ENCODE data around the gene AATK.
"Not testable (repeated sequence)": the region's sequence is repeated elsewhere in the genome, so short reads cannot be mapped to it uniquely, and the experiment has no call there.

AATK gene

GRCh38 chr17:81083125-81083765 lies 82.8 kb downstream of the AATK start:
- DNase-seq = no peak

DNA sequence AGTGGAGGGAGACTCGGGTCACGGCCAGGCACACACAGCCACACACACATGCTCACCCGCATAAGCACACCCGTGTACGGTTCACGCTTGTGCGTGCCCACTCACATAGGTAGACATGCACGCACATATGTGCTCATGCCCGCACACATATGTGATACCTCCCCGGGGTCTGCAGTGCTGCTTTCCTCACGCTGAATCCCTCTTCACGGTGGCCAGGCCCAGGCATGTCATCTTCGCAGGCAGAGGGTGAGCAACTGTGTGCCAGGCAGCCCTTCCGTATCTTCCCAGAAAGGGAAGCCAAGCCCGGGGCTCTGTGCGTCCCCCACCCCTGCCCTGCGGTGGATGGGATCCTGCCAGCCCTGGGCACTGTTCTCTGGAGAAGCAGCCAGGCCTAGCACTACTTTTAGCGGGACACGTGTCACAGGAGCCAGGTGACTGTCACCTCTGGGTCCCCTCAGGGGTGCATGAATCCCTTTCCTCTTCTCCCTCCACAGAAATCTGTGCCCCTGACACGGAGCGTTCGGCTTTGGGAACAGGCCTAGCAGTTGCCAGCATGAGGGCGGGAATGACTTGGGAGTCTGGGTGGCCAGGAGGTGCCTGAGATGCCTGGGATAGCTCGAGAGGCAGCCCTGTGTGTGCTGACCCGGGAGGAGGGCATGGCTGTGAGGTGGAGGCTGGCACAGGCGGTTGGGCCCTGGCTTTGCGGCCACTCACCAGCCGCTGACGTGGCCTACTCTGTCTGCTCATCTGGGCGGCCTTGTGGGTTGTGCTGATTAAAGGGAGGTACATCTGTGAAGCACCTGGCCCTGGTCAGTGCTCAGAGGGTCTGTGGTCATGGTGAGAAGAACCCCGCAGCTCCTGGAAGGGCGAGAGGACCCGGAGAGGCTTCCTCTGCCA lies 83.6 kb downstream of the AATK start:
- no peak for DNase-seq

GRCh38 chr17:81081222-81082176 lies 84.5 kb downstream of the AATK start:
- no peak for DNase-seq

DNA sequence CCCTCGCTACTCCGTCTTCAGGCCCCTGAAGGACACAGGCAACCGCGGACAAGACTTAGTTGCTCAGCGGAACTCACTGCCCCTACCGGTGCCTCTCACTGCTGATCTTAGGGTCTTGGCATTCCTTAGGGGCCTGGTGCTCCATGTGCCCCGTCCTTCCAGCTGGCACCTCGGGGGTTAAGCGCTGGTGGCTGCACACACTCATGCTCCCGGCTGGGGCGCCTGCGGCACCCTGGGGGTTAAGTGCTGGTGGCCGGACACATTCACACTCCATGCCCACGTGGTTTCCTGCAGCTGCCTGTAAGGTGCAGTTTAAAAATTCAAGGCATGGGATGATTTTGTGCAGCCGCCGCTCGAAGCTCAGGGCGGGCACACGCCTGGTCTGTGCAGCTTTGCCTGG lies 86.0 kb downstream of the AATK start:
- DNase-seq = no peak

- DNase-seq = not testable (repeated sequence)
Observed at GRCh38 chr17:81078026-81078913, 87.8 kb downstream of the AATK start.

- DNase-seq = no peak
Observed at GRCh38 chr17:81076141-81076679, 89.8 kb downstream of the AATK start.

GRCh38 chr17:81075307-81075706 lies 90.7 kb downstream of the AATK start:
- DNase-seq = no peak

DNA sequence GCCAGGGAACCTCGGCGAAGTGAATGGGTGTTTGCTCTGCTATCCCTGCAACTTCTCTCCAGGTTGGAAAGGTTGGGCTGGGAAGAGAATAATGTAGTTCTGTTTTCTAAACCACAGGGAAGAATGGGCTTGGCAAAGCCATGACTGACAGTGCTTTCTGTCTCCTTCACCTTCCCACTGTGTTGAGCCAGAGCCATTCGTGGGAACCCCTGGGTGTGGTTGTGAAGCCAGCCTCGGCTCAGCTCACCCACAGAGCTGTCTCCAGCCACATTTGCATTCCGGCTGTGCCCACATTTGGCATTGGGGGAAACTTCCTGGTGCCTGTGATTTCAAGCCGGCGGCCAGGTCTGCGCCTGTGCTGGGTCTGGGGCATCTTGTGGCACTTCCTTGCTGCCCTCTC lies 91.1 kb downstream of the AATK start:
- no peak for DNase-seq

DNA sequence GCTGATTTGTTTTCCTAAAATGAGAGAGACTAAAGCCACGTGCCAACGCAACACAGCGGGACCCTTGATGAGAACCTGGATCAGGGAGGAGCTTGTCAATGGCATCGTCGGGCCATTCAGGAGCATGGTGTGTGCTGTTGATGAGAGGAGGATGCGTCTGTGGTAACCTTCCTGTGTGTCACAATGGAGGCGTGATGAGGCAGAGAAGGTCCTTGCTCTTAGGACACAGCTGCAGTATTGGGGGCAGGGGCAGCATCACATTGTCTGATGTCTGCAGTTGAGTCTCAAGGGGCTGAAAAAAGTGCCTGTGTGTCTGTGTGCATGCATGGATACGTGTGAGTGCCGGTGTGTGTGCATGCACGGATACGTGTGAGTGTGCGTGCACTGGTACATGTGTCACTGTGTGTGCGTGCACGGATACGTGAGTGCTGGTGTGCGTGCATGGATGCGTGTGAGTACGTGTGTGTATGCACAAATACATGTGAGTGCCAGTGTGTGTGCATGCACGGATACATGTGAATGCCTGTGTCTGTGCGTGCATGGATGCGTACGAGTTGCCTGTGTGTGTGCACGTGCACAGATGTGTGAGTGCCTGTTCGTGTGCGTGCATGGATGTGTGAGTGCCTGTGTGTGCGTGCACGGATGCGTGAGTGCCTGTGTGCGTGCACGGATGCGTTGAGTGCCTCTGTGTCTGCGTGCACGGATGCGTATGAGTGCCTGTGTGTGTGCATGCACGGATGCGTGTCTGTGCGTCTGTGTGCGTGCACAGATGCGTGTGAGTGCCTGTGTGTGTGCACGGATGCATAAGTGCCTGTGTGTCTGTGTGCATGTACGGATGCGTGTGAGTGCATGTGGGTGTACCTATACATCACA lies 91.8 kb downstream of the AATK start:
- no peak for DNase-seq

GRCh38 chr17:81071761-81072741 lies 94.0 kb downstream of the AATK start:
- no peak for DNase-seq

GRCh38 chr17:81070541-81071246 lies 95.3 kb downstream of the AATK start:
- no peak for DNase-seq

- no peak for DNase-seq
Observed at GRCh38 chr17:81069135-81069645, 96.8 kb downstream of the AATK start.

DNA sequence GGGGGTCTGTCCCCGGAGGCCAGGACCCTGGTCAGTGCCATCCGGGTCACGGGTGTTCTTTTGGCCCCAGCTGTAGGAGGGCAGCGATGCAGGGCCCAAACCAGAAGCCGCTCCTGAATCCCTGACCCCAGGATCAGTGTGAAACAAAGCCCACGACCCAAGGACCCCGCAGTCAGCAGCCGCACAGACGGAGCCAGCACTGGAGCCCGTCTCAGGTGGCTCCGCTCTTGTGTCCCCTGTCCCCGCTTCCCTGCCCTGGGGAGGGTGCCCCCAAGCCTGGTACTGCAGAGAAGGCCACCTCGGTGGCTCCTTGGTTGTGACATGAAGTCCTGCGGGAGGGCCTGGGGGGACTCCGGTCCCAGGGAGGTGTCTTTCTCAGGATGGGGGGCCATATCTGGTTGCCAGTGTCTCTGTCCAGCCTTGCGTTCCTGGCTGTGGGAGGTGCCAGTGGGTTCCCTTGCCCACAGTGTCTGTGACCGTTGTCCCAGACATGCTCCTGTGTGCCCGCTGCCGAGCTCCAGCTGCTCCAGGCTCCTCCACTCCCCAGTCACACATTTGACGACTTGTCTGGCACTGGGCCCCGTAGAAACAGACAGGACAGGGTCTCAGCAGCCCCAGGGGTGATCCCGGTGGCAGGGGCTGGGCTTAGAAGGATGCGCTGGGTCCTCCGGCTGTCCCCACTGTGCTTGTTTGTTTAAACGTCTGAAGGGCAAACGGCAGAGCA lies 97.4 kb downstream of the AATK start:
- no peak for DNase-seq

- DNase-seq = no peak
Observed at GRCh38 chr17:81067391-81067811, 98.6 kb downstream of the AATK start.

All from NCI-H1105 (cell line).